Naive thymus-derived CD4-positive, alpha-beta T cell (primary cell): ENCODE measurements around the gene MMD. TPM values are rescaled to one million over a fixed set of nuclear protein-coding genes. Genes with fewer than 3 reads are reported as not detected.

Source experiments
- ATAC-seq: fragments of 150-1000 bp; cut with Tn5 transposase; 2 replicates; pipeline ENCODE4 v1.10.0; 2021; ENCODE audit warnings: mild to moderate bottlenecking, moderate library complexity
- CTCF ChIA-PET: fragments of 350-600 bp; sonication (Branson Sonifier 250); formaldehyde crosslinking; loops from one replicate; lab custom pipeline; 2021; ENCODE audit warnings: antibody characterized with exemption; lab: Charles Lee
- POLR2A ChIA-PET: fragments of 350-600 bp; sonication (Branson Sonifier 250); formaldehyde crosslinking; loops from one replicate; lab custom pipeline; 2021; ENCODE audit warnings: antibody characterized with exemption, inconsistent platforms; lab: Charles Lee
- DNase-seq, 9 donors: peaks; one replicate each; pipeline versions ENCODE4 v3.0.0 to v3.0.0-alpha.2; 2020 to 2022; ENCODE audit warnings: mixed read lengths in 1 of 9
- H3K27ac ChIP-seq: one replicate; pipeline ENCODE4 v1.7.0; 2013; ENCODE audit warnings: mild to moderate bottlenecking, low read depth, low read length, moderate library complexity
- H3K27me3 ChIP-seq, 2 donors: one replicate each; pipeline ENCODE4 v1.7.0; 2013; ENCODE audit warnings: low read length in 2 of 2, mild to moderate bottlenecking in 2 of 2, moderate library complexity in 2 of 2; ENCODE audit not compliant: control insufficient read depth in 2 of 2, insufficient read depth in 2 of 2
- H3K36me3 ChIP-seq, 3 experiments: 1 replicate in 2 of 3; 2 replicates in 1 of 3; pipeline ENCODE4 v1.7.0; 2013; ENCODE audit warnings: low read length in 3 of 3, mild to moderate bottlenecking in 3 of 3, moderate library complexity in 1 of 3; ENCODE audit not compliant: insufficient read depth in 3 of 3, control insufficient read depth in 2 of 3
- H3K4me1 ChIP-seq, 2 donors: one replicate each; pipeline ENCODE4 v1.7.0; 2013; ENCODE audit warnings: low read length in 2 of 2, mild to moderate bottlenecking in 2 of 2, moderate library complexity in 1 of 2; ENCODE audit not compliant: control insufficient read depth in 2 of 2, insufficient read depth in 2 of 2
- H3K4me3 ChIP-seq: 2 replicates; pipeline ENCODE4 v1.7.0; 2013; ENCODE audit warnings: mild to moderate bottlenecking, low read length
- H3K9me3 ChIP-seq, 3 experiments: 1 replicate in 2 of 3; 2 replicates in 1 of 3; pipeline ENCODE4 v1.7.0; 2013; ENCODE audit warnings: low read length in 3 of 3; ENCODE audit not compliant: control insufficient read depth in 2 of 3
- H3K27ac Mint-ChIP-seq, 9 donors: one replicate each; pipeline ENCODE4 v1.8.0; 2020 to 2022; ENCODE audit warnings: mixed read lengths in 9 of 9, mild to moderate bottlenecking in 8 of 9, moderate library complexity in 5 of 9, inconsistent platforms in 2 of 9
- H3K27me3 Mint-ChIP-seq, 5 donors: one replicate each; pipeline ENCODE4 v1.8.0; 2021 to 2022; ENCODE audit warnings: mixed read lengths in 5 of 5, mild to moderate bottlenecking in 1 of 5
- H3K36me3 Mint-ChIP-seq, 5 donors: one replicate each; pipeline ENCODE4 v1.8.0; 2020 to 2022; ENCODE audit warnings: mixed read lengths in 5 of 5, mild to moderate bottlenecking in 3 of 5, inconsistent platforms in 1 of 5
- H3K4me1 Mint-ChIP-seq, 7 donors: one replicate each; pipeline ENCODE4 v1.8.0; 2020 to 2022; ENCODE audit warnings: mixed read lengths in 7 of 7, mild to moderate bottlenecking in 3 of 7, inconsistent platforms in 1 of 7
- H3K4me3 Mint-ChIP-seq, 10 donors: one replicate each; pipeline ENCODE4 v1.8.0; 2020 to 2022; ENCODE audit warnings: mild to moderate bottlenecking in 10 of 10, mixed read lengths in 10 of 10, moderate library complexity in 6 of 10, inconsistent platforms in 2 of 10
- H3K9me3 Mint-ChIP-seq, 11 donors: one replicate each; pipeline ENCODE4 v1.8.0; 2020 to 2022; ENCODE audit warnings: mixed read lengths in 11 of 11, mild to moderate bottlenecking in 4 of 11, inconsistent platforms in 1 of 11, moderate library complexity in 1 of 11
- intact Hi-C, 2 donors: fragments of 100-400 bp; cut with micrococcal nuclease; formaldehyde crosslinking; loops; one replicate each; pipeline ENCODE4 v1.15.1; 2023
- polyA plus RNA-seq, 2 donors: library from polyadenylated mRNA; unstranded; fragments of 300-500 nt; fragmentation: Illumina TruSeq; gene quantifications; one replicate each; pipeline ENCODE4 v1.2.3, GENCODE V29; 2021
- total RNA-seq, 6 experiments: library from RNA in 5 of 6; stranded (reverse) in 5 of 6; gene quantifications; 1 replicate in 5 of 6; 2 replicates in 1 of 6; pipeline ENCODE4 v1.2.3 and lab custom pipeline; 2021 to 2026

The MMD gene
- total and polyA plus RNA-seq, 7 experiments from 2014 or later, result 5.2 to 35.3 (median 11.2) TPM

DNA sequence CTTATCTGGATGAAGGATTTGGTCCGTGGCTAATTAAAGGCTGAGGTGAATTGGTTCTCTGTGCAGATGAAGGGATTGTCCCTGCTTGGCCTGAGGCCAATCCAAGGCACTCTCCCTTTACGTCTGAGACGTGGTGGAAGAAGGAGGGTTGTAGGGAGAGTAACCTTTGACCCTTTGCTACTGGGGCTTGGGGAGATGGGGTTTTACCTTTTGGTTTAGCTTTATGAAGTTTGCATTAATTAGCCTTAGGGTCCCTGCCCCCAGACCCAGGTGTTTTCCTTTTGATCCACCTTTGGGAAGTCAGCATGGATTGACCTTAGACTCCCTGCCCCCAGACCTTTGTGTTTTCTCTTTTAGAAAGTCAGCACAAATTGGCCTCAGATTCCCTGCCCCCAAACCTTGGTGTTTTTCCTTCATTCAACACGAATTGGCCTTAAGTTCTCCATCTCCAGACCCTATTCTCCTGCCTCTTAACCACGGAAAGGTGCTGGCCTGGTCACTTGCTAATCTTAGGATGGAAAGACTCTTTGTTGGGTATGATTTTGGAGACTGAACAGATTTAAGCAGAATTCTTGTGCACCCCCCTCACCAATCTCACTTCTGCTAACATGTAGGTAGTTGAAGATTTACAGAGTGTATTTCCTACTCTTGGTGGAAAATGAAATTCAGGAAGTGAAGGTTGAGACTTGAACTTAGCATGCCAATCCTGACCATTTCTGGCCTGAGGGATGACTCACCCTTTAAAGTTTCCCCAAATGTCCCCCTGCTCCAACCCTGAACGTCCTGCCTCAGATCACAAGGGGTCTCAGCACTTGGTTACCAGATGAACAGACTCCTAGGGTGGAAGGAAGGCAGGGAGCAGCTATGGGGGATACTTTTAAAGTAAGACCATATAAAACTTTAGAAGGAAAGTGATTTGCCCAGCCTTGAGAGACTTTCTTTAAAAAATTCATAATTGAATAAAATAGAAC is 23.1 kb upstream of the MMD start:
- intact Hi-C loops, result no loop called here
- H3K27ac Mint-ChIP-seq, result no peak overlapping the region
- CTCF ChIA-PET, result no interaction called here
- DNase-seq, result no peak
- H3K36me3 Mint-ChIP-seq, result peaks cover 0 to 2% (median 0%) of the 10 kb centered on the region in 5 donors
- no peaks in the 10 kb centered on the region for H3K36me3 ChIP-seq
- H3K4me3 ChIP-seq, result no peak overlapping the region
- H3K9me3 ChIP-seq, result no peaks in the 10 kb centered on the region
- POLR2A ChIA-PET, result no interaction called here
- H3K4me1 Mint-ChIP-seq, result no peaks in the 10 kb centered on the region
- H3K4me3 Mint-ChIP-seq, result no peak overlapping the region
- H3K9me3 Mint-ChIP-seq, result peaks cover 0 to 5% (median 0%) of the 10 kb centered on the region in 11 donors
- ATAC-seq, result peak; percentile 32
- no peaks in the 10 kb centered on the region for H3K27me3 ChIP-seq
- peaks cover 0 to 14% (median 0%) of the 10 kb centered on the region in 5 donors for H3K27me3 Mint-ChIP-seq
- H3K4me1 ChIP-seq, result no peaks in the 10 kb centered on the region
- H3K27ac ChIP-seq, result no peak overlapping the region

DNA sequence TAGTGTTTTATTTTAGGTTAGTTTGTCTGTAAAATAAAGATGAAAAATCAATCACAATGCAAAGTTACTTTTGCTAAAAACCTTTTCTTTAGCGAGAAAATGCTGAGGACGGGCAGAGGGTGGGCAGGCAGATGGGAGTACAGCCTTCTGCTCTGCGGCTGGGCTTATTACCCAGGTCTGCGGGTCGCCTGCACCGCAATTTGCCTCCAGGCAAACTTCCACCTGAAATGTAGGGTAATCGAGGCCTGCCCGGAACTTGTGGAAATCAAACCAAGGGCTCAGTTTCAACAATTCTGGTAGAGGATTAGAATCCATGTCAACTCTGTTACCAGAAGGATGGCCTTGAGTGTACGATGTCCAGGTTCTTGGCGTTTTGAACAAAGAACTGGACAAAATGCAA is 22.3 kb upstream of the MMD start:
- H3K36me3 Mint-ChIP-seq, result peaks cover 0 to 2% (median 0%) of the 10 kb centered on the region in 5 donors
- no peak overlapping the region for H3K4me3 Mint-ChIP-seq
- H3K36me3 ChIP-seq, result no peaks in the 10 kb centered on the region
- H3K4me1 Mint-ChIP-seq, result no peaks in the 10 kb centered on the region
- H3K4me3 ChIP-seq, result no peak overlapping the region
- H3K27me3 ChIP-seq, result no peaks in the 10 kb centered on the region
- intact Hi-C loops, result no loop called here
- peaks cover 0 to 13% (median 0%) of the 10 kb centered on the region in 5 donors for H3K27me3 Mint-ChIP-seq
- H3K9me3 ChIP-seq, result no peaks in the 10 kb centered on the region
- no peak for ATAC-seq
- no peaks in the 10 kb centered on the region for H3K4me1 ChIP-seq
- H3K27ac Mint-ChIP-seq, result no peak overlapping the region
- peaks cover 0 to 5% (median 0%) of the 10 kb centered on the region in 11 donors for H3K9me3 Mint-ChIP-seq
- CTCF ChIA-PET, result no interaction called here
- DNase-seq, result no peak
- POLR2A ChIA-PET, result no interaction called here
- no peak overlapping the region for H3K27ac ChIP-seq

DNA sequence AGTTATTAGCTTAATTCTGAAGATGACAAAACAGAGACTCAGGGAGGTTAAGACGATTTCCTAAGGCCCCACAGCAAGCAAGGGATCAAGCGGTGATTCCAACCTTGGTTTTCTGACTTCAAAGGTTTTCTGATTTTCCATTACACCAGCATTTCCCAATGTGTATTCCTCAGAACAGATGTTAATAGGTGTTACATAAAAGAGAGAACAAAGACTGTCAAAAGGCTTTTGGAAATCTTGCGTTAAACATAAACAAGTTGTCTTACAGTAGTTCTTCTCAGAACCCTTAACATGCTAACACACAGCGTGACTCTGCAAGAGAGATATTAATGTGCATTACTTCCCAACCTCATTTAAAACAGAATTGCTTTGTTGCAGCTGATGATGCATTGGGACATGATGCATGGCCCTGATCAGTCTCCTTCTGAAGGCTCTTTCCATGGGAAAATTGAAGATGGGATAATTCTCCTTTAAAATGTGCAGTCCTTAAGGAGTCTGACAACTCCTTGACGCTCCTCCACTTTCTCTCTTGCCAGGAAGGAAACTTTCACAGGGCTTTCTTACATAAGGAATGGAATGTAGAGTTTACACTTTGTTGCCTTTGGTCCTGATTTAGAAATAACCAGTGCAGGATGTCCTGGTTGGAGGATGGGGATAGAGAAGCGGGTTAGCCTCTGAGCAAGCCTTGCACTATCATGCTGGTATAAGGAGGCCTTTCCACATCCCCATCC is 21.5 kb upstream of the MMD start:
- no peaks in the 10 kb centered on the region for H3K9me3 ChIP-seq
- H3K4me1 ChIP-seq, result no peaks in the 10 kb centered on the region
- H3K27ac ChIP-seq, result no peak overlapping the region
- DNase-seq, result no peak
- H3K4me3 ChIP-seq, result no peak overlapping the region
- H3K36me3 ChIP-seq, result no peaks in the 10 kb centered on the region
- Mint-ChIP-seq H3K4me1 (no peaks in the 10 kb centered on the region), H3K27ac (no peak overlapping the region), H3K4me3 (no peak overlapping the region), H3K9me3 (peaks cover 0 to 7% (median 0%) of the 10 kb centered on the region in 11 donors), H3K36me3 (peaks cover 0 to 2% (median 0%) of the 10 kb centered on the region in 5 donors), H3K27me3 (peaks cover 0 to 13% (median 2%) of the 10 kb centered on the region in 5 donors)
- ATAC-seq, result no peak
- CTCF ChIA-PET, result no interaction called here
- POLR2A ChIA-PET, result no interaction called here
- intact Hi-C loops, result no loop called here
- H3K27me3 ChIP-seq, result no peaks in the 10 kb centered on the region

DNA sequence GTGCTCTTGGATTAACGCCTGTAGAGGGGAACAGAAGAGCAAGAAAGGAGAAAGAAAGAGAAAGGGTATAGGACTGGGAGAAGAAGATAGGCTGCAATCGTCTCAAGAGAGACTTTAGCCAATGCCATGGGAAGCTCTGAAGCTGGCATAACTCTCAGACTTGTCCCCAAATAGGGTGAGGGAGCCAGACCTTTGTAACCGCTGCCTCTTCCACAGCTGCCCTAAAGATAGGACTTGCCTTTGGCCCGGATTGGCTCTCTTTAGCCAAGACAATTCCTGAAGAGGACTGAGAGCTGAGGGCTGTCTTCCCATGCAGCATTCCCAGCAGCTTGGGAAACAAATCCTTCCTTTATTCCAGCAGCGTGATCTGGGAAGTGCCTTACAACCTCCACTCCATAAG is 20.8 kb upstream of the MMD start:
- Histone ChIP-seq H3K27me3 (no peaks in the 10 kb centered on the region), H3K4me3 (no peak overlapping the region), H3K9me3 (no peaks in the 10 kb centered on the region), H3K36me3 (no peaks in the 10 kb centered on the region), H3K27ac (no peak overlapping the region), H3K4me1 (no peaks in the 10 kb centered on the region)
- DNase-seq (no peak), ATAC-seq (no peak)
- Mint-ChIP-seq H3K9me3 (peaks cover 0 to 2% (median 0%) of the 10 kb centered on the region in 11 donors), H3K36me3 (no peaks in the 10 kb centered on the region), H3K27me3 (peaks cover 6 to 11% (median 8%) of the 10 kb centered on the region in 5 donors), H3K4me1 (peaks cover 0 to 2% (median 0%) of the 10 kb centered on the region in 7 donors), H3K4me3 (no peak overlapping the region), H3K27ac (no peak overlapping the region)
- ChIA-PET CTCF (no interaction called here), POLR2A (interaction anchor here (0.9 kb wide), 1 partner anchor 15 kb away, joined by 4 read pairs; no protein-coding TSS in a partner anchor)
- intact Hi-C loops, result no loop called here

DNA sequence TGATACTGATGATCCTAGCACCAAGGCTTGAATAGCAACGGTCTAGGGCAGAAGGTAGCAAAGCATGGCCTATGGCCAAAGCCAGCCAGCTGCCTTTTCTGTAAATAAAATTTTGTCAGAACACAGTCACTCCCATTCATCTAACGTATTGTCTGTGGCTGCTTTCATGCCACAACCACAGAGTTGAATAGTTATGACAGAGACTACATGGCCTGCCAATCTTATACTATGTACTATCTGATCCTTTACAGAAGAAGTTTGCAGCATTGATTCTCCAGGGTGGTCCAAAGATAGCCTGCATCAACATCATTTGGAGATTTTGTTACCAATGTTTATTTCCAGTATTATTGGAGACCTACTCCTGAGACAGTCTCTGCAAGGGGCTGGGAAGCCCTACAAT is 19.9 kb upstream of the MMD start:
- Histone ChIP-seq H3K9me3 (no peaks in the 10 kb centered on the region), H3K27ac (no peak overlapping the region), H3K27me3 (no peaks in the 10 kb centered on the region), H3K36me3 (no peaks in the 10 kb centered on the region), H3K4me3 (no peak overlapping the region), H3K4me1 (no peaks in the 10 kb centered on the region)
- ChIA-PET CTCF (no interaction called here), POLR2A (no interaction called here)
- Mint-ChIP-seq H3K36me3 (no peaks in the 10 kb centered on the region), H3K27me3 (peaks cover 7 to 11% (median 10%) of the 10 kb centered on the region in 5 donors), H3K4me1 (peaks cover 0 to 8% (median 0%) of the 10 kb centered on the region in 7 donors), H3K9me3 (peaks cover 0 to 2% (median 0%) of the 10 kb centered on the region in 11 donors), H3K4me3 (no peak overlapping the region), H3K27ac (no peak overlapping the region)
- DNase-seq (no peak), ATAC-seq (no peak)
- intact Hi-C loops, result no loop called here

DNA sequence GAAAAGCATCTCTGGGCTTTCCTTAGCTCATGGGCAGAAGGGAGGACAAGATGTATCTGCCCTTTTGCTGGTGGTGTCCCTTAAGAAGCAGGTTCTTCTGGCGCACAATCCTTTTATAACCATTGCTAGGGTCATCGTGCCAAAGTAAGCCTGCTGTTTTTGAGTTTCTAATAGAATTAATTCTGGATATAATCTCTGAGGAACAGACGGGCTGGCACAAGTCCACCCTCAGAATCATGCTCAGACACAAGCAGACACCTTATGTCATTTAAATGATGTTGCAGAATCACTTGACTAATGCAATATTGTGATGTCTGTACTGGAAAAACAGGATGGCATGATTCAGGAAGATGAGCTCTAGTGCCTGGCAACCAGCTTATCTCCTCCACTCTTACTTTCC is 18.8 kb upstream of the MMD start:
- H3K27me3 ChIP-seq, result no peaks in the 10 kb centered on the region
- H3K27ac ChIP-seq, result no peak overlapping the region
- no peaks in the 10 kb centered on the region for H3K36me3 ChIP-seq
- DNase-seq, result no peak
- no peak overlapping the region for H3K4me3 ChIP-seq
- H3K27me3 Mint-ChIP-seq, result peaks cover 8 to 14% (median 10%) of the 10 kb centered on the region in 5 donors
- no peaks in the 10 kb centered on the region for H3K9me3 ChIP-seq
- H3K4me1 Mint-ChIP-seq, result peaks cover 0 to 11% (median 0%) of the 10 kb centered on the region in 7 donors
- ATAC-seq, result no peak
- H3K4me3 Mint-ChIP-seq, result no peak overlapping the region
- H3K4me1 ChIP-seq, result no peaks in the 10 kb centered on the region
- ChIA-PET CTCF (interaction anchor here (0.7 kb wide), 1 partner anchor 89 kb away, joined by 3 read pairs; no protein-coding TSS in a partner anchor), POLR2A (no interaction called here)
- H3K27ac Mint-ChIP-seq, result no peak overlapping the region
- no peaks in the 10 kb centered on the region for H3K36me3 Mint-ChIP-seq
- peaks cover 0 to 2% (median 0%) of the 10 kb centered on the region in 11 donors for H3K9me3 Mint-ChIP-seq
- intact Hi-C loops, result no loop called here
